Measurements from ENCODE around the gene GRID2. TPM values are rescaled to one million over a fixed set of nuclear protein-coding genes. Genes with fewer than 3 reads are reported as not detected.

GRID2 gene
- polyA plus RNA-seq, 1 of the 3 experiments (the other 2 are of a cell fraction): not detected

- TF ChIP-seq REST (IDR thresholded peaks at IDR 0.05; ENCODE audit: low read depth, low read length) (no peak), FOSL2 (IDR thresholded peaks at IDR 0.05; ENCODE audit: borderline replicate concordance, low read depth) (no peak), GATA2 (CRISPR knock-in tag; IDR thresholded peaks at IDR 0.05) (no peak), TCF12 (IDR thresholded peaks at IDR 0.05) (no peak), ELF1 (IDR thresholded peaks at IDR 0.05) (no peak), JUND (IDR thresholded peaks at IDR 0.05) (no peak), IRF3 (IDR thresholded peaks at IDR 0.05; ENCODE audit: low read depth, low read length) (no peak), RXRA (IDR thresholded peaks at IDR 0.05; ENCODE audit: borderline replicate concordance, low read depth) (no peak), RFX5 (IDR thresholded peaks at IDR 0.05; ENCODE audit: low read length) (no peak), PBX3 (IDR thresholded peaks at IDR 0.05) (no peak), MEF2A (IDR thresholded peaks at IDR 0.05; ENCODE audit: borderline replicate concordance, low read depth) (no peak), FOXM1 (IDR thresholded peaks at IDR 0.05; ENCODE audit: low read depth) (no peak)
Observed at GRCh38 chr4:93174598-93174997, 870.8 kb downstream of the GRID2 start (continued).

- Histone ChIP-seq H2AFZ (ENCODE audit: low read depth) (no peak overlapping the region), H3K4me3 (ENCODE audit: low read depth in 2 of 2, low read length in 1 of 2) (no peak overlapping the region), H3F3A (replicated peaks; ENCODE audit: insufficient read depth) (no peaks in the 10 kb centered on the region), H3K9me2 (no peaks in the 10 kb centered on the region), H3K36me3 (replicated peaks in 1 of 2; ENCODE audit: control insufficient read depth in 1 of 2, insufficient read depth in 2 of 2, low read length in 1 of 2) (no peaks in the 10 kb centered on the region), H3K4me2 (no peak overlapping the region), H3K4me1 (ENCODE audit: control insufficient read depth in 1 of 2, insufficient read depth in 2 of 2, low read depth in 1 of 2, low read length in 1 of 2) (no peaks in the 10 kb centered on the region), H3K9ac (no peak overlapping the region), H4K20me1 (ENCODE audit: insufficient read depth) (no peaks in the 10 kb centered on the region), H3K79me2 (ENCODE audit: insufficient read depth) (no peaks in the 10 kb centered on the region), H3K27ac (ENCODE audit: low read depth in 2 of 2, low read length in 1 of 2) (no peak overlapping the region), H3K9me3 (no peaks in the 10 kb centered on the region; the same call in 1 of the 2 replicates), H3K27me3 (ENCODE audit: insufficient read depth) (no peaks in the 10 kb centered on the region)
- DNase-seq: no peak
- TF ChIP-seq RFX5 (IDR thresholded peaks at IDR 0.05; ENCODE audit: low read length) (no peak), MEF2A (IDR thresholded peaks at IDR 0.05; ENCODE audit: borderline replicate concordance, low read depth) (no peak), RCOR1 (IDR thresholded peaks at IDR 0.05; ENCODE audit: low read length) (no peak), SMC3 (IDR thresholded peaks at IDR 0.05; ENCODE audit: low read depth, low read length) (no peak)
- ChIA-PET POLR2A (no interaction called here), CTCF (no interaction called here)
- WGBS (ENCODE audit: low lambda C conversion rate): 48% methylated on average over 2 of the region's 2 CpGs
Observed at GRCh38 chr4:93178279-93178678, 874.5 kb downstream of the GRID2 start.

All from SK-N-SH (cell line).